ENCODE measurements around the gene R3HCC1L.
"Not testable (repeated sequence)": the region's sequence is repeated elsewhere in the genome, so short reads cannot be mapped to it uniquely, and the experiment has no call there.

Gene R3HCC1L

GRCh38 chr10:98125940-98126631, 8.4 kb upstream of the R3HCC1L start:
- H3F3A ChIP-seq (ENCODE audit: low read depth) = no peaks in the 10 kb centered on the region
- no peaks in the 10 kb centered on the region for H3K4me1 ChIP-seq (ENCODE audit: insufficient read depth, low read length, poor library complexity, severe bottlenecking)
- no peaks in the 10 kb centered on the region for H3K27me3 ChIP-seq (ENCODE audit: insufficient read depth, low read length, poor library complexity, severe bottlenecking)
- H3K9me2 ChIP-seq (replicated peaks; ENCODE audit: low read depth, low read length) = no peaks in the 10 kb centered on the region
- H2AFZ ChIP-seq (ENCODE audit: low read length) = no peak overlapping the region
- no peaks in the 10 kb centered on the region for H4K20me1 ChIP-seq (ENCODE audit: insufficient read depth, low read length, poor library complexity, severe bottlenecking)
- TF ChIP-seq, protein P1, sequence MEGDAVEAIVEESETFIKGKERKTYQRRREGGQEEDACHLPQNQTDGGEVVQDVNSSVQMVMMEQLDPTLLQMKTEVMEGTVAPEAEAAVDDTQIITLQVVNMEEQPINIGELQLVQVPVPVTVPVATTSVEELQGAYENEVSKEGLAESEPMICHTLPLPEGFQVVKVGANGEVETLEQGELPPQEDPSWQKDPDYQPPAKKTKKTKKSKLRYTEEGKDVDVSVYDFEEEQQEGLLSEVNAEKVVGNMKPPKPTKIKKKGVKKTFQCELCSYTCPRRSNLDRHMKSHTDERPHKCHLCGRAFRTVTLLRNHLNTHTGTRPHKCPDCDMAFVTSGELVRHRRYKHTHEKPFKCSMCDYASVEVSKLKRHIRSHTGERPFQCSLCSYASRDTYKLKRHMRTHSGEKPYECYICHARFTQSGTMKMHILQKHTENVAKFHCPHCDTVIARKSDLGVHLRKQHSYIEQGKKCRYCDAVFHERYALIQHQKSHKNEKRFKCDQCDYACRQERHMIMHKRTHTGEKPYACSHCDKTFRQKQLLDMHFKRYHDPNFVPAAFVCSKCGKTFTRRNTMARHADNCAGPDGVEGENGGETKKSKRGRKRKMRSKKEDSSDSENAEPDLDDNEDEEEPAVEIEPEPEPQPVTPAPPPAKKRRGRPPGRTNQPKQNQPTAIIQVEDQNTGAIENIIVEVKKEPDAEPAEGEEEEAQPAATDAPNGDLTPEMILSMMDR (conservative IDR thresholded peaks at IDR 0.05; ENCODE audit: low read length) = no peak
- no peak for TF ChIP-seq EZH2phosphoT487 (IDR thresholded peaks at IDR 0.05; ENCODE audit: borderline replicate concordance)
- no peak overlapping the region for H3K9ac ChIP-seq (ENCODE audit: low read depth, low read length, poor library complexity, severe bottlenecking)
- H3K9me3 ChIP-seq (ENCODE audit: insufficient read depth, low read depth, low read length) = peaks cover 3% of the 10 kb centered on the region; the same call in 1 of the 2 replicates
- no peaks in the 10 kb centered on the region for H3K36me3 ChIP-seq (ENCODE audit: insufficient read depth, low read length)
- no peak overlapping the region for H3K4me3 ChIP-seq (ENCODE audit: low read length, poor library complexity, severe bottlenecking)
- H3K4me2 ChIP-seq (ENCODE audit: low read depth, low read length, poor library complexity, severe bottlenecking) = no peak overlapping the region
- H3K79me2 ChIP-seq (ENCODE audit: insufficient read depth, low read length) = no peaks in the 10 kb centered on the region

DNA sequence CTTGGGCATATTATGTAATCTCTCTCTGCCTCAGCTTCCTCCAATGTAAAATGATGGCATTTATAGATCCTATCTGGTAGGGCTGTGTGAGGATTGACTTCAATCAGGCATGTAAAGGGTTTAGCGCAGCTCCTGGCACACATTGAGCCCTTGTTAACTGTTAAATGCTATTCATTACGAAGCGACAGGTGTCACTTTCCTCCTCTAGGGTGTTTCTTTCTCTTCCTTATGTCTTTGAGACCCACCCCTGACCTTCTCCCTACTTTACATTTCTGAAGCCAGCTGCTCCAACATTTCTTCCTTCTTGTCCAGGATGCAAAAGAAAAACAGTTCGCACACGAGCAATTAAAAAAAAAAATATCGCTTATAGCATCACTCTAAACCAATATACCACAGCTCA, 5.7 kb upstream of the R3HCC1L start:
- Histone ChIP-seq H3K4me3 (ENCODE audit: low read length, poor library complexity, severe bottlenecking) (no peak overlapping the region), H3K9me2 (replicated peaks; ENCODE audit: low read depth, low read length) (no peaks in the 10 kb centered on the region), H3K4me2 (ENCODE audit: low read depth, low read length, poor library complexity, severe bottlenecking) (no peak overlapping the region), H3K4me1 (ENCODE audit: insufficient read depth, low read length, poor library complexity, severe bottlenecking) (no peaks in the 10 kb centered on the region), H4K20me1 (ENCODE audit: insufficient read depth, low read length, poor library complexity, severe bottlenecking) (no peaks in the 10 kb centered on the region), H3K36me3 (ENCODE audit: insufficient read depth, low read length) (no peaks in the 10 kb centered on the region), H3K9me3 (ENCODE audit: insufficient read depth, low read depth, low read length) (no peaks in the 10 kb centered on the region), H3F3A (ENCODE audit: low read depth) (no peaks in the 10 kb centered on the region), H2AFZ (ENCODE audit: low read length) (no peak overlapping the region), H3K79me2 (ENCODE audit: insufficient read depth, low read length) (no peaks in the 10 kb centered on the region), H3K27me3 (ENCODE audit: insufficient read depth, low read length, poor library complexity, severe bottlenecking) (no peaks in the 10 kb centered on the region), H3K9ac (ENCODE audit: low read depth, low read length, poor library complexity, severe bottlenecking) (no peak overlapping the region)
- TF ChIP-seq, protein P1 (conservative IDR thresholded peaks at IDR 0.05; ENCODE audit: low read length) = no peak
- no peak for TF ChIP-seq EZH2phosphoT487 (IDR thresholded peaks at IDR 0.05; ENCODE audit: borderline replicate concordance)

- peaks cover 18% of the 10 kb centered on the region for H3K79me2 ChIP-seq (ENCODE audit: insufficient read depth, low read length)
- no peaks in the 10 kb centered on the region for H3K27me3 ChIP-seq (ENCODE audit: insufficient read depth, low read length, poor library complexity, severe bottlenecking)
- no peak for TF ChIP-seq EZH2phosphoT487 (IDR thresholded peaks at IDR 0.05; ENCODE audit: borderline replicate concordance)
- TF ChIP-seq, protein P1 (conservative IDR thresholded peaks at IDR 0.05; ENCODE audit: low read length) = no peak
- H3K9me3 ChIP-seq (ENCODE audit: insufficient read depth, low read depth, low read length) = no peaks in the 10 kb centered on the region
- H3F3A ChIP-seq (ENCODE audit: low read depth) = no peaks in the 10 kb centered on the region
- no peaks in the 10 kb centered on the region for H3K36me3 ChIP-seq (ENCODE audit: insufficient read depth, low read length)
- peaks cover 12% of the 10 kb centered on the region for H3K4me1 ChIP-seq (ENCODE audit: insufficient read depth, low read length, poor library complexity, severe bottlenecking)
- H2AFZ ChIP-seq (ENCODE audit: low read length) = no peak overlapping the region
- no peaks in the 10 kb centered on the region for H3K9me2 ChIP-seq (replicated peaks; ENCODE audit: low read depth, low read length)
- H4K20me1 ChIP-seq (ENCODE audit: insufficient read depth, low read length, poor library complexity, severe bottlenecking) = peaks cover 10% of the 10 kb centered on the region
- H3K4me3 ChIP-seq (ENCODE audit: low read length, poor library complexity, severe bottlenecking) = no peak overlapping the region
- no peak overlapping the region for H3K9ac ChIP-seq (ENCODE audit: low read depth, low read length, poor library complexity, severe bottlenecking)
- no peak overlapping the region for H3K4me2 ChIP-seq (ENCODE audit: low read depth, low read length, poor library complexity, severe bottlenecking)
Measured at GRCh38 chr10:98131619-98132018, 2.8 kb upstream of the R3HCC1L start.

GRCh38 chr10:98133075-98133752, 1.2 kb upstream of the R3HCC1L start:
- H3K36me3 ChIP-seq (ENCODE audit: insufficient read depth, low read length); H3K9me2 ChIP-seq (replicated peaks; ENCODE audit: low read depth, low read length); H3K27me3 ChIP-seq (ENCODE audit: insufficient read depth, low read length, poor library complexity, severe bottlenecking); H3K9me3 ChIP-seq (ENCODE audit: insufficient read depth, low read depth, low read length); H3K9ac ChIP-seq (ENCODE audit: low read depth, low read length, poor library complexity, severe bottlenecking); H3F3A ChIP-seq (ENCODE audit: low read depth); H2AFZ ChIP-seq (ENCODE audit: low read length); H3K4me2 ChIP-seq (ENCODE audit: low read depth, low read length, poor library complexity, severe bottlenecking); H3K4me3 ChIP-seq (ENCODE audit: low read length, poor library complexity, severe bottlenecking): not testable (repeated sequence)
- H3K79me2 ChIP-seq (ENCODE audit: insufficient read depth, low read length) = peaks cover 34% of the 10 kb centered on the region
- peaks cover 12% of the 10 kb centered on the region for H4K20me1 ChIP-seq (ENCODE audit: insufficient read depth, low read length, poor library complexity, severe bottlenecking)
- peaks cover 21% of the 10 kb centered on the region for H3K4me1 ChIP-seq (ENCODE audit: insufficient read depth, low read length, poor library complexity, severe bottlenecking)
